Tibial nerve (tissue), 3 donors: ENCODE measurements around the gene OXCT2.
"Not testable (repeated sequence)": the region's sequence is repeated elsewhere in the genome, so short reads cannot be mapped to it uniquely, and the experiment has no call there.

ENCODE experiments used
- CTCF ChIP-seq, 5 experiments: fragments of 200-600 bp in 3 of 5; fragments of 450-650 bp in 2 of 5; sonication (generic) in 3 of 5; IDR thresholded peaks; one replicate each; pipeline ENCODE4 v1.5.1; 2016 to 2019; ENCODE audit warnings: antibody characterized with exemption in 5 of 5, mild to moderate bottlenecking in 3 of 5, moderate library complexity in 2 of 5
- POLR2A ChIP-seq, 2 donors: fragments of 450-650 bp; IDR thresholded peaks; one replicate each; pipeline ENCODE4 v1.6.1; 2017; ENCODE audit warnings: antibody characterized with exemption in 2 of 2, mild to moderate bottlenecking in 2 of 2, moderate library complexity in 2 of 2

- not testable (repeated sequence) for TF ChIP-seq POLR2A, CTCF (IDR thresholded peaks at IDR 0.05)
Measured at GRCh38 chr1:39782685-39783084, 11.5 kb upstream of the OXCT2 start.
